ENCODE data around the gene DNMT3L.
"Not testable (repeated sequence)": the region's sequence is repeated elsewhere in the genome, so short reads cannot be mapped to it uniquely, and the experiment has no call there.

Gene DNMT3L

DNA sequence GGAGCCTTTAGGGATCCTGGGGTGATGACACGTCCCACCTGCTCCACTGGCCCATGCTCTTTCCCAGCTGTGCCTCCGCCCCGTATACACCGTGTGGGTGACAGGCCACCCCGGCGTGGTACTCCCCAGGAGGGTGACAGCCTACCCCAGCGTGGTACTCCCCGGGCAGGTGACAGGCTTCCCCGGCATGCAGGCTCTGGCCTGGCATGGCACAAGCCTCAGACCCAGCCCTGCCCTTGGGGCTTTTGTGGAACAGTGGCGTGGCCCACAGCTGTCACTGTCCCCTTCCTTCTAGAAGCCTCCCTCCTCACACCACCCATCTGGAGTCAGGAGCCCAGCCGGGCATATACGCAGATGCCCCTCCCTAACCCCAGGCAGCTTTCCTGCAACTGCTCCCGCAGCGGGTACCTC lies 33.5 kb upstream of the DNMT3L start:
- DNase-seq (ENCODE audit: low read depth, low spot score) = no peak

DNA sequence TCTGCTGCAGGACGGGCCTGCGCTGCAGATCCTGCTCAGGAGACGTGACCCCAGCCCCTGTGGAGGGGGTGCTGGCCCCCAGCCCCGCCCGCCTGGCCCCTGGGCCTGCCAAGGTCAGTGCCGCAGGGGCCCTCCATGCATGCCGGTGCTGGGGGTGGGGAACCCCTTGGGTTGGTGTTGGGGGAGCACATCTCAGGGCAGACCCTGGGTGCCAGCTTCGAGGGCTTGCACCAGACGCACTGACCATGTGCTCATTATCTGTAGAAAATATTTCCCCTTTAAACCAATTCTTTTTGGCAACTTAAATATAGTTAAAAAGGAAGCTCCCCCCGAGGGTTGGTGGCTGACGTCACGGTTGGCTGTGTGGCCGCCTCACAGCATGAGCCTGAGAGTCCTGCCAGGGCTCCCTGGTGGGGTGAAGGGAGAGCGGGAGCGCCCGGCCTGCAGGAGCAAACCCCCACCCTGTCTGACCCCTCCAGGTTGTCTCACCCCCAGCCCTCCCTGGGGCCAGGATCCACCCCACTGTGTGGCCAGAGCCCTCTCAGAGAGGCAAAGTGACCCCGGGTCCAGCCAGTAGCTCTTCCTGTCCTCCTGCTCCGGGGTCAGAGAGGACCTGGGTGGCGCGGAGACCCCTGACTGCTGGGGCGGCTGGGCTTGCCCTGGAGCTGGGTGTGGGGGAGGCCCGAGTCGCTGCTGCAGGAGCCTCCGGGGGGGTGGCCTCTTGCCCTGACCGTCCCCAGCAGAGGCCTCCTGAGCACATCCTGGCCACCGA lies 32.9 kb upstream of the DNMT3L start:
- peak; percentile 42 for DNase-seq (ENCODE audit: low read depth, low spot score)

DNA sequence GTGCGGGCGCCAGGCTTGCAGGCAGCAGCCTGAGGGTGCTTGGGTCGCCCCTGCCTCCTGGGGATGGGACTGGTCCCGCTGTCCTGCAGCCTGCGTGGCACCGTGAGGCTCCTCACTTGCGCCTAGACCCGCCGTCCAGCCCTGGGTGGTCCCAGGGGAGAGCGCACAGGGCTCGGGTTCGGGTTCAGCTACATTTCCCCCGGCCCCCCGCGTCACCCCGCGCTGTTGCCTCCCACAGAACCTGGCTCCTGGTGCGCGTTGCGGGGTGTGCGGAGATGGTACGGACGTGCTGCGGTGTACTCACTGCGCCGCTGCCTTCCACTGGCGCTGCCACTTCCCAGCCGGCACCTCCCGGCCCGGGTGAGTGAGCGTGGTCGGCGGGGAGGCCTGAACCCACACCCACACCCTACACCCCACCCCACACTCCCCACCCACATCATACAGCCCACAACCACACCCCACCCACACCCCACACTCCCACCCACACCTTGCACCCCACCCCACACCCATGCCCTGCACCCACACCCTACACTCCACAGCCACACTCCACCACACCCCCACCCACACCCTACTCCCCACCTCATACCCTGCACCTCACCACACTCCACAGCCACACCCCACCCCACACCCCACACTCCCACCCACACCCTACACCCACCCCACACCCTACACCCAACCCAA lies 32.0 kb upstream of the DNMT3L start:
- no peak for DNase-seq (ENCODE audit: low read depth, low spot score)

DNA sequence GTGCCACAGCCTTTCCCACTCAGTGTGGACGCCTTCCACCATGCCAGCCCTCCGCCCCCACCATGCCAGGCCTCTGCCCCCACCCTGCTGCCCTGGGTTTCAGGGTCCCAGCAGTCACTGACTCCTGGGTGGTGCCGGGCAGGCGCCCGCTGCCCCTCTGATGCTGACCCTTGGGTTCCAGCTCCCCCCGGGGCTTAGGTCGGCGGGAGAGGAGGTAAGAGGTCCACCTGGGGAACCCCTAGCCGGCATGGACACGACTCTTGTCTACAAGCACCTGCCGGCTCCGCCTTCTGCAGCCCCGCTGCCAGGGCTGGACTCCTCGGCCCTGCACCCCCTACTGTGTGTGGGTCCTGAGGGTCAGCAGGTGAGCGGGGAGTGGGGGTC lies 31.1 kb upstream of the DNMT3L start:
- DNase-seq (ENCODE audit: low read depth, low spot score) = no peak

DNA sequence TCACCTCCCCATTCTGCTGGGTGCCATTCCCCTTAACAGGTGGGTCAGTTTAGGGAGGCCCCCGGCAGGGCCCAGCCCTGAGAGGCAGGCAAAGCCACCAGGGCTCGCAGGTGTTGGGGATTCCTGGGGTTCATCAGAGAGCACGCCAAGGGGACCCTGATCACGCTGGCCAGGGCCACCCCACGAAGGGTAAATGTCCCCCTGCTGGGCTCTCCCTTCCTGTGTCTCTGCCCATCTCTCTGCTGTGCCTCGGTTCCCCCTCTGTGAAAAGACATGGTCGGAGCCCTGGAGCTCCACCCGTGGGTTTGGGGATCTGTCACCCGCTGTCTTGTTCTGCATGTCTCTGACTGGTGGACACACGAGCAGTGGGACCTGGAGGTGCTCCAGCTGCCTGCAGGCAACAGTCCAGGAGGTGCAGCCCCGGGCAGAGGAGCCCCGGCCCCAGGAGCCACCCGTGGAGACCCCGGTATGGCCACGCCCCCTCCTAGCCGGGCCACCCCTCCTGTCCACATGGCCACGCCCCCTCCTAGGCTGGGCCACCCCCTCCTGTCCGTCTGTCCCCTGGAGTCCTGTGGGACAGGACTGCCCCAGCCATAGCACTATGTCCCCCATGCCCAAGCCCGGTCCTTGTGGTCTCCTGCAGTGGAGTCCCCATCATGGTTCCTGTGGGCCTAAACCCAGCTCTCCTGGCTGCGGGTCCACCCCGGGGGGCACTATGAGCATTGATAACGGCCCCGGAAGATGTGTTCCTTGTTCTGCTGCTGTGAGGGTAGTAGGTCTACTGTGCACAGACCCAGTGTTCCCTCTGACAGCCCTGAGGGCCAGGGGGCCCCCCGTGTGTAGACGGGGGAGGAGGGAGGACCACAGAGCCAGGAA lies 30.5 kb upstream of the DNMT3L start:
- no peak for DNase-seq (ENCODE audit: low read depth, low spot score)

DNA sequence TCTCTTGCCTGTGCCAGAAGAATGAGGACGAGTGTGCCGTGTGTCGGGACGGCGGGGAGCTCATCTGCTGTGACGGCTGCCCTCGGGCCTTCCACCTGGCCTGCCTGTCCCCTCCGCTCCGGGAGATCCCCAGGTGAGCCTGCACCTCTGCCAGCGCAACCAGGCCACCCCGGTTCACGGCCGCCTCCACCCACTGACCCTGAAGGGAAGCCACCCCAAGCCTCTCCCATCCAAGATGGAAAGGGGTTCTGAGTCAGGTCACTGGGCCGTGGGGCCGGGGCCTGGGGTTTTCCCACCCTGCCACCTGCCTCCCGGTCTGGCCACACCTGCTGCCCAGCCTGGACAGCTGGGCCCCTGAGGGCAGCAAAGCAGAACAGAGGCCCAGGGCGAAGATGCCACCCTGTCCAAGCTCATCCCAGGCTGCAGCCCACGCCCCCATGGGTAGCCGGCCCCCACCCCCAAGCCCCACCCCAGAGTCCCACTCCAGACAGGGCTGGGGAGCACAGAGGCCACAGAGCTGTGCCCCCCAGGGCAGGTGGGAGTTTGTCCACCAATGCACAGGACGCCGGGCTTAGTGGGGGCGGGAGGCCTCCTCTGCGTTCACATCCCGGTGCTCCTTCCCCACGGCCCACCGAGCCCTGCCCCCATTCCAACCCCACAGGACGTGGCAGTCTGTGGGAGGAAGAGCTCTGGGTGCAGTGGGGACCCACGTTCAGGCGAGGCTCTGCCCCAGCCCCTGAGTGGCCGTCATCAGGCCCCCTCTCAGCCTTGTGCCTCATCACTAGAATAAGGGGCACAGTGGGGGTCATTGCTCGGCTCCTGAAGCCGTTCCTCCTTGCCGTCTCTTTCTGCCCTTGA lies 29.6 kb upstream of the DNMT3L start:
- DNase-seq (ENCODE audit: low read depth, low spot score) = no peak

DNA sequence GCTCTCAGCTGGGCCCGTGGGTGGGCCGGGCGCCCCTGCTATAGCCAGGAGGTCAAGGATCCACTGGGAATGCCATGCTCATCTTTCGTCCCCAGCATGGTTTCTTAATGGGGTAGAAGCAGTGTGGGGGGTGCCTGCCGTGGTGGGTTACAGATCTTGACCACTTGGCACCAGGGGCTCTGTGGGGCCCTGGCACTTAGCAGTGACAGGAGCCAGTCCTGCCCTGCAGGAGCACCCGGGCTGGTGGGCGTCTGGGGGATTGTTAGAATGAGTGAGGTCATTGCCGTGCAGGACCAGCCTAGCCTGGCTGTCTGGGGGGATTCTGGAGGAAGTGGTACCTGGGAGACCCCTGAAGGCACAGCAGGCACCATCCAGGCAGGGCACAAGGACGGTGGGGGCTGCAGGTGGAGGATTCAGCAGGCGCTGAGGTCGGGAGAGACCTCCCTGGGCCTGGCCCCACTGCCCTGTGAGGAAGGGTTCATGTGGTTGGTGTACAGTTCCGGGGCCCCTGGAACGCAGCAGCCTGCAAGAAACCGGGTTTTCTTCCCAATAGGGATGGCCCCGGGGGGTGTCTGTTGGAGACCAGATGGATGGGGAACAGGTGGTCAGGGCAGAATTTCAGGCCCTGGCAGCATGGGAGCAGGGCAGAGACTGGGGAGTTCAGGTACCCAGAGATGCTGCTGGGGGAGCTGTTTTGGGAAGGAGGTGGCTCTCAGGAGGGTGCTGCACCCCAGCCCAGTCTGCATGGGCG lies 28.8 kb upstream of the DNMT3L start:
- DNase-seq (ENCODE audit: low read depth, low spot score) = no peak

DNA sequence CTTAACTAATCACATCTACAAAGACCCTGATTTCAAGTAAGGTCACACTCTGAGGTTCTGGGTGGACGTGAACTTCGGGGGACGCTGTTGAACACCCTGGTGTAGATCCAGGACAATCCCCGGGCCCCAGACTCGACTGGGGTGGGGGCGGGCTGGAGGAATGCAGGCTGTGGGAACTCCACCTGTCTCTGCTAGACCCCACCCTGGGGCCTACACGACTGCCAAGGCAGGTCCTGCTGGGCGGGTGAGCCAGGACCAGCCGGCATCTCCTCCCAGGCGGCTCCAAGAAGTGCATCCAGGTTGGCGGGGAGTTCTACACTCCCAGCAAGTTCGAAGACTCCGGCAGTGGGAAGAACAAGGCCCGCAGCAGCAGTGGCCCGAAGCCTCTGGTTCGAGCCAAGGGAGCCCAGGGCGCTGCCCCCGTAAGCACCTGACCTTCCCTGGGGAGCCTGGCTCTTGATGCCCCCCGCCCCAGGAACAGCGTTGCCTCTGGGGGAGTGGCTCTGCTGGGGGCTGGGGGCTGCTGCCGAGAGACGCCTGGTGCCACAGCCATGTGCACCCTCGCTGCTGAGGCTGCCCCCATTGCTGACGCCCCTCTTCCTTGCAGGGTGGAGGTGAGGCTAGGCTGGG lies 27.8 kb upstream of the DNMT3L start:
- no peak for DNase-seq (ENCODE audit: low read depth, low spot score)

DNA sequence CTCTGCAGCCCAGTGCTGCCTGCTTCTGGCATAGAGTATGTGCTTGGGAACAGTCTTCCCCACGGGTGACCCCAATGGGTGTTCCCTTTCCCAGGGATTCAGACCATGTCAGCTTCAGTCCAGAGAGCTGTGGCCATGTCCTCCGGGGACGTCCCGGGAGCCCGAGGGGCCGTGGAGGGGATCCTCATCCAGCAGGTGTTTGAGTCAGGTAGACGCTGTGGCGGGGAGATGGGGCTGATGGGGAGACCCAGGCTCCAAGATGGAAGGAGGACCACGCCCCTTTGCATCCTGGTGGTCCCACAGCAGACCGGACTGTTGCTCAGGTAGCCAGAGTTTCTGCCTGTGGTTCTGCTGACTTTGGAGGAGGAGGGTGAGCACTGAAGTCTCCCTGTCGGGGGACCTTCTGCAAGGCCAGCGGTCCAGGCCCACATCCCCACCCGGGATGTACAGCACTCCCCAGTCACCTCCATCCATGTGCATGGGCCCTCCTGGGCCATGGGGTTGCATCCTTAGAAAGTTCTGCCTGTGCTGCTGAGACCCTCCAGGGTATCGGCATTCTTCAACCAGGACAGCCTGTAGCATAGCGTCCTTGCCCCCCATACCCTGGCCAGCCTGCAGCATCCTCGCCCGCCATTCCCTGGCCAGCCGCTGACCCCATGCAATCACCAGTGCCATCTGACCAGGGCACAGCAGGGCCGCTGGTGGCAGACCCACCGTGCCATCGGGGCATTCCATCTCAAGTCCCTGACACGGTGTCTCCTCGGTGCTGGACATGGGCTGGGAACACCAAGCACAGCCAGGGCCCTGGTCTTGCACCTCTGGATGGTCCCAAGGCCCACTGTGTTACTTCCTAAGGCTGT lies 26.8 kb upstream of the DNMT3L start:
- DNase-seq (ENCODE audit: low read depth, low spot score) = no peak

DNA sequence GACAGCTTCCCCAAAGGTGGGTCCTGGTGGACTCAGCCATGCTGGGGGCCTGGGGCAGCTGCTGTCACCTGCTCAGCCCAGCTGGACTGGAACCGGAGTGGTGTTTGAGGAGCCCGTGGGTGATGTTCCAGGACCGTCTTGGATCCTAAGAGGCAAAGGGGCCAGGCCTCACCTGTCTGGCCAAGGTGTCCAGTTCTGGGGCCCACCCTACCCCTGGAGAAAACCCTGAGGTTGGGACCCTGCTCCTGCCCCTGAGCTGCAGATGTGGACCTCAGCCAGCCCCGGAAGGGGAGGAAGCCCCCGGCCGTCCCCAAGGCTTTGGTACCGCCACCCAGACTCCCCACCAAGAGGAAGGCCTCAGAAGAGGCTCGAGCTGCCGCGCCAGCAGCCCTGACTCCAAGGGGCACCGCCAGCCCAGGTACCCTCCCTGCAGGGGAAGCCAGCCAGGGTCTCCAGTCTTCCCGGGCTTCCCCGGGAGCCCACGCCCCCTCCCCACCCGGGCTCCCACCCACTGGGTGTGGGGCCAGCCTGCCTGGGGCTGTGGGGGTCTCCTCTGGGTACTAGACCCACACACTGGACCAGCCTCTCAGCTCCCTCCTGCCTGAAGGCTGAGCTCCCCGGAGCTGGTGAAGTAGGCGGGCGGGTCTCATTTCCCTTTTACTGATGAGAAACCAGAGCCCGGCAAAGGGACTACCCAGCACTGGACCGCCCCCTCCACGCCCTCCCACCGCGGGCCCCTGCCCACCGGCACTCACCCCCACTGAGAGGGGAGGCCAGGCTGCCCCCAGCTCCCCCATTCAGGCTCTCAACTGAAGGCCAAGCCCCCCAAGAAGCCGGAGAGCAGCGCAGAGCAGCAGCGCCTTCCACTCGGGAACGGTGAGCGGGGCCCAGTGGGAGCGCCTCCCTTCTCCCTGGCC lies 25.3 kb upstream of the DNMT3L start:
- no peak for DNase-seq (ENCODE audit: low read depth, low spot score)

DNA sequence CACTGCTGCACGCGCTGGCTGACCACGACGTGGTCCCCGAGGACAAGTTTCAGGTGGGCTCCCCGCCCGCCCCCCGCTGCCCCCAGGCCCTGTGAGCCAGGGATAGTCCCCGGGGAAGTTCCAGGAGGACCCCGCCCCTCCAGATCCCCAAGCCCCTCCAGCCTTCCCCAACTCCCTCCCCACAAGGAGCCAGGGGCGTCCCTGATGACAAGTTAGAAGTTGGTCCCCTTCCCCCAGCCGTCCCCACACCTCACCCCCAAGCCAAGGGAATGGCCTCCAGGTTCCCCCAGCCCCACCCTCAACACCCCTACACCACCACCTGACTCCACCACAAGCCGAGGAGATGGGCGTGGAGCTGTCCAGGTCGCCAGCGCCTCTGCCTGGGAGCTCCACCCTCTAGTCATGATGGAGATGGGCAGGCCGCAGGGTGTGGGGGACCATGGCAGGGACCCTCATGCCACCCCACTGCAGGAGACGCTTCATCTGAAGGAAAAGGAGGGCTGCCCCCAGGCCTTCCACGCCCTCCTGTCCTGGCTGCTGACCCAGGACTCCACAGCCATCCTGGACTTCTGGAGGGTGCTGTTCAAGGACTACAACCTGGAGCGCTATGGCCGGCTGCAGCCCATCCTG lies 24.5 kb upstream of the DNMT3L start:
- DNase-seq (ENCODE audit: low read depth, low spot score) = no peak

DNA sequence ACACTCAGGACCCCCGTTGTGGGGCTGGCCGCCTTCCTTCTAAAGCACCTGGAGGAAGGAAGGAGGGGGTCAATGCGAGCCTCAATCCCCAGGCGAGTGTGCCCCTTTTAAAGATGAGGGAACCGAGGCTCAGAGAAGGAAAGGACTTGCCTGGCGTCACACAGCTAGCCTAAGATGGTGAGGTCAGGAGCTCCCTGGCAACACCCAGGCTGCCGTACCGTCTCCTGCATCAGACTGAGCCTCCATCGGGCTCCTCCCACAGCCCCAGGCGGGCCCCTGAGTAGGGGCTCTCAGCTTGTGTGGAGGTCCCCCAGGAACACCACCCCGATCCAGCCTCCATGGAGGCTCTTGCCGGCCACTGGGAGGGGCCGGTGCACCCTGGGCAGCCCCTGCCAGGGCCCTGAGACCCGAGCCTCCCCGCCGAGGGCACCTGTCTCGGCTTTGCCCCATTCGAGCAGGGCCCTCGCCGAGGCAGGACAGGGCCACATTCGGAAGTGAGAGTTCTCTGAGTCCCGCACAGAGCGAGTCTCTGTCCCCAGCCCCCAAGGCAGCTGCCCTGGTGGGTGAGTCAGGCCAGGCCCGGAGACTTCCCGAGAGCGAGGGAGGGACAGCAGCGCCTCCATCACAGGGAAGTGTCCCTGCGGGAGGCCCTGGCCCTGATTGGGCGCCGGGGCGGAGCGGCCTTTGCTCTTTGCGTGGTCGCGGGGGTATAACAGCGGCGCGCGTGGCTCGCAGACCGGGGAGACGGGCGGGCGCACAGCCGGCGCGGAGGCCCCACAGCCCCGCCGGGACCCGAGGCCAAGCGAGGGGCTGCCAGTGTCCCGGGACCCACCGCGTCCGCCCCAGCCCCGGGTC lies 23.7 kb upstream of the DNMT3L start, which contains the start of gene AIRE:
AIRE (plus strand) TSS at position 739 of the 855 bp plus-strand sequence. CDS start 131 bp downstream, outside the sequence.
- peak; percentile 51 for DNase-seq (ENCODE audit: low read depth, low spot score)

DNA sequence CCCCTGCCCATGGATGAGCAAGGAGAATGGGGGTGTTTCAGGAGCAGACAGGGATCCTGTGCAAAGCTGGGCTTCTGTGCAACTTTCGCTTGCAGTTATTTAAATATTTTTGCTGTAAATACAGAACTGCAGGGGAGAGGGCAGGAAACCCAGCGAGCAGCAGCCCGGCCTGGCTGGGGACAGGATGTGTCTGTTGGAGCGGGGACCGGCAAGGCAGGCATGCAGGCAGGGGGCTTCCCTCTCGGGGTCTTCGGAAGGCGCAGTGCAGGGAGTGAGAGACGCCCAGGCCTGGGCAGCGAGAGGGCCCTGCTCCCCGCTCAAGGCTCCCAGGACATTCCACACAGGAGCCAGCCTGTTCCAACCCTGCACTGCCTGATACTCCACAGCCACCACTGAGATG lies 22.3 kb upstream of the DNMT3L start:
- DNase-seq (ENCODE audit: low read depth, low spot score) = no peak

DNA sequence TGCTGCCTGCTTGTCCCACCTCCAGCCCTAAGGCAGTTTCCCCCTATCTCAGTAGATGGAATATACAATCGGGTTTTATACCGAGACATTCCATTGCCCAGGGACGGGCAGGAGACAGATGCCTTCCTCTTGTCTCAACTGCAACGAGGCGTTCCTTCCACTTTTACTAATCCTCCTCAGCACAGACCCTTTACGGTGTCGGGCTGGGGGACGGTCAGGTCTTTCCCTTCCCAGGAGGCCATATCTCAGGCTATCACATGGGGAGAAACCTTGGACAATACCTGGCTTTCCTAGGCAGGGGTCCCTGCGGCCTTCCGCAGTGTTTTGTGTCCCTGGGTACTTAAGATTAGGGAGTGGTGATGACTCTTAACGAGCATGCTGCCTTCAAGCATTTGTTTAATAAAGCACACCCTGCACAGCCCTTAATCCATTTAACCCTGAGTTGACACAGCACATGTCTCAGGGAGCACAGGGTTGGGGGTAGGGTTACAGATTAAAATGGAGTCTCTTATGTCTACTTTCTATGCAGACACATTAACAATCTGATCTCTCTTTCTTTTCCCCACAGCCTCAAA lies 21.6 kb upstream of the DNMT3L start:
- not testable (repeated sequence) for DNase-seq (ENCODE audit: low read depth, low spot score)

DNA sequence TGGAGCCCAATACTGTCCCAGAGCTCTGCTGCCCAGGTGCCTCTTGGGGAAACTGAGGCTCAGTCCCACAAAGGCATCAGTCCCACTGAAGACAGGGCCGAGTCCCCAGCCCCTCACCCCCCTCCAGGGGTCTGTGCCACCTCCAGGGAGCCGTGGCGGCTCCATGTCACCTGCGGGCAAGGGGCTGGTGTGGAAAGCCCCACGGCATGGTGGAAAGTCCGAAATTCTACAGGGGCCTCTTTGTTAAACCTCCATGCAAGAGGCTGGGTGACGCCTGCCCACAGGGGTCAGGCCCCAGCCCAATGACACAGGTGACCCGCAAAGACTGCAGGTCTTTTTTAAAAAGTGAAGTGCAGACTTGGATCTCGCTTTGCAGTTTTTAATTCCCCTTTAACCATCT lies 20.7 kb upstream of the DNMT3L start:
- DNase-seq (ENCODE audit: low read depth, low spot score) = no peak

DNA sequence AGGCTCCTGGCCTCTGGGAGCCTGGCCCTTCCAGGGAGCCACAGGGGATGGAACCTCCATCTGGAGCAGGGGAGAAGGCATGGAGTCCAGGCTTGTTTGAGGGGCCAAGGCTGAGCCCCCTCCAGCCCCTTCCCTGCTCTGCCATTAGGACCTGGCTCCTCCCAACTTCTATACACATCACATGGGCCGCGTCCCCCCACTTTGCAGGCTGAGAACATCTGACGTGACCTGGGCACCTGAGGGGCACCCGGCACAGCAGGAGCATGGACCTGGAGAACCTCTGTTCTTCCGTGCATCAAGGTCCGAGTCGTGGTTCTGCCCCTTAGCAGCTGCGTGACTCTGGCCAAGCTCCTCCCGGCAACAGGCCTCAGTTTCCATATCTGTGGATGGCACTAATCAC lies 20.1 kb upstream of the DNMT3L start:
- no peak for DNase-seq (ENCODE audit: low read depth, low spot score)

All from astrocyte of the hippocampus (primary cell).